ENCODE results near the gene MRPL18.
"Not testable (repeated sequence)": the region's sequence is repeated elsewhere in the genome, so short reads cannot be mapped to it uniquely, and the experiment has no call there.

The MRPL18 gene

DNA sequence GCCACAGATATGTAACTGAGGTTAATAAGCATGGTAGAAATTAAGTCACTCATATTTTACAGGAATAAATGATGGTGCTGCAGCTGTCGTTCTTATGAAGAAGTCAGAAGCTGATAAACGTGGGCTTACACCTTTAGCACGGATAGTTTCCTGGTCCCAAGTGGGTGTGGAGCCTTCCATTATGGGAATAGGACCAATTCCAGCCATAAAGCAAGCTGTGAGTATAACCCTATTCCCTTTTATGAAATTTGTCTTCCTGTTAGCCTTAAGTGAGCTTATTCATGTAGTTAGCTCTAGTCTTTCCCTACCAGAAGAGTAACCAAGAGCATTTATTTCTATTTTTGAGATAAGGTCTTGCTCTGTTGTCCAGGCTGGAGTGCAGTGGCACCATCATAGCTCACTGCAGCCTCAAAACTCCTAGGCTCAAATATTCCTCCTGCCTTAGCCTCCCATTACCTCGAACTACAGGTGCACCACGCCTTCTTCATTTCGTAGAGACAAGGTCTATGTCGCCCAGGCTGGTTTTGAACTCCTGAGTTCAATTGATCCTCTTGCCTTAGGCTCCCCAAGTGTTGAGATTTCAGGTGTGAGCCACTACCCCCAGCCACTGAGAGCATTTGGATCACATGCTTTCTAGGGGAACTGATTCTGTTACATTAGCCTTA is 12.9 kb upstream of the MRPL18 start:
- DNase-seq = no peak

GRCh38 chr6:159778131-159778530 is 12.1 kb upstream of the MRPL18 start:
- DNase-seq = no peak

DNA sequence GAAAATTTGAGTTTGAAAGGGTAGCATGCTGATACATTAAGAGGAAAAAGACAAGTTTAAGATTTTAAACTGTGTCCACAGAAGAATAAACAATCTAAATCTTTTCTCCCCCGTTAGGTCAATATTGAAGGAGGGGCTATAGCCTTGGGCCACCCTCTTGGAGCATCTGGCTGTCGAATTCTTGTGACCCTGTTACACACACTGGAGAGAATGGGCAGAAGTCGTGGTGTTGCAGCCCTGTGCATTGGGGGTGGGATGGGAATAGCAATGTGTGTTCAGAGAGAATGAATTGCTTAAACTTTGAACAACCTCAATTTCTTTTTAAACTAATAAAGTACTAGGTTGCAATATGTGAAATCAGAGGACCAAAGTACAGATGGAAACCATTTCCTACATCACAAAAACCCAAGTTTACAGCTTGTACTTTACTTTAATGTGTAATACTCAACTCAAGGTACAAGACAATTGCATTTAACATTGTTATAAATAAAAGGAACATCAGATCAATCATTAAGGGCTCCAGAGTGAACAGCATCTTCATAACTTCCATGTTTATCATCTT is 11.6 kb upstream of the MRPL18 start:
- no peak for DNase-seq

DNA sequence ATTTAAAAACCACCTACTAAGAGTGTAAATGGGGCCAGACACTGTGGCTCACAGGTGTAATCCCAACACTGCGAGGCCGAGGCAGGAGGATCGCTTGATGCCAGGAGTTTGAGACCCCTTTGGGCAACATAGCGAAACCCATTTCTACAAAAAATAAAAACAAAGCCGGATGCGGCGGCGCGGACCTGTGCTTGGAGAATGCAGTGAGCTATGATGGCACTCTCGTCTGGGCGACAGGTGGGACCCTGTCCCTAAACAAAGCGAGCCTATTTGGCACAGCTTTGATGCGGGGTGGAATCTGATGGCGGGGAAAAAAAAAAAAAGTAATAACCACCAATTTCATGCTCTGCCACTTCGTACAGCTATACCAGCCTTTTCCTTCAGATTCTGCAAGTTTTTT is 2.0 kb upstream of the MRPL18 start:
- DNase-seq = peak in 2 of 6 experiments; percentile 3 to 13

DNA sequence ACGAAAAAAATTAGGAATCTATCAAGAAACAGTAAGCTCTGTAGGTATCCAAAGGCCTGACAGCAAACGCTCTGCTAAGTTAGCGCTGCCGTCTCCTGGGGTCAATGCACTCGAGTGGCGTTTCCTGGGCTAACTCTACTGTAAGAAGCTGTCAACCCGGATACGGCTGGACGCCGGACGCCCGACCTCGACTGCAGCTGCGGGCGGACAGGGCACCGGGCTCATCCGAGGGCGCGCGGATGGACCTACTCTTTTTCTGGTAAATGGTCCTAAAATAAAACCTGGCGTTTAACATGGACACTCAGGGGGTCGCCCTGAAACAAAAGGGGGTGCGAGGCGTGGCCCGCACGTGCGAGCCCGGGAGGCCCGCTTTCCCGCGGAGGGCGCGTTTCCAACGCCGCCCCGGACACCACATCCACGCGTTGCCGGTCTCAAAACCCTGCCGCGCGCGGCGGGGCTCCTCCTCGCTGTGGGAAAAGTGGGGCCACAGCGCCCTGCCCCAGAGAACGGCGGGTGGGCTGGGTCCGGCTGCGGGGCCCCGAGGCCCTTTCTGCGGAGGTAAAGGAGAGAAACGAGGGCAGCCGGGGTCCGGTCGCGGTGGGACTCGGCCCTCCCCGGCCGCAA is 1.4 kb upstream of the MRPL18 start:
- DNase-seq = peak; percentile 20 to 37 (median 28)

DNA sequence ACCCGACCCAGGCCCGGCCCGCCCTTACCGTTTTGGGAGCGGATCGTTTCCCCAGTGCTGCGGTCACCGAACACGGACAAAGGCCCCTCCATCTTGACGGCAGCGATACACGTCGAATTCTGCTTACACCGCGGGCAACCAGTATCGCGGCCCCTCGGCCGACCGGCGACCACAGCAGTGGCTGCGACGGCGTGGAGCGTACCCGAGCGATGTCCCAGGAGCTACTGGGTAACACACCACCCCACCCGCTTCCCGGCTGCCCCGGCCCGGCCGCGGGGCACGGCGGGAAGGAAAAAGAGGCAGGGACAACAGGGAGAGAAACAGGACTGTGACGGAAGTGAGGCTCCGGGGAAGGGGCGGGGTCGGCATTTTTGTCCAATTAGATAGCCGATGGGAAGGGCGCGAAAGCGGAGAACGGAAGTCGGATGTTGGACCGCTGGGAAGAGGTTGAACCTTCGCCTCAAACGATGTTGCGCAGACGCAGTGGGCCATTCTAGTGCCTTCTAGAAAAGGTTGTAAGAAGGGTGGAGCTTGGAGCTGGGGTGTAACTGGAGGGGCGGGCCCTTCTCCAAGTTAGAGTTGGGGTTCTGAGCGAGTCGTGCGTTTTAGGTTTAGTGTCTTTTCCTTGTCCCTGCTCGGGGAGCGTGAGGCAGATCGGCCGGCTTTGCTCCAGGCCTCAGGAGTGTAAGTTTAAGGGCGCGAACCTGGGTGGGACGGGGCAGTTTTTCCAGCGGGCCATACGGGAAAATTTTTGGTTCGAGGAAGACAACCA is 704 bp upstream of the MRPL18 start, which contains the start of gene TCP1:
Gene TCP1, minus strand, starts transcription at position 226 of the 772 bp plus-strand sequence. Its CDS starts 134 bp downstream, at position 92.
- peak; percentile 93 to 99 (median 98) for DNase-seq

DNA sequence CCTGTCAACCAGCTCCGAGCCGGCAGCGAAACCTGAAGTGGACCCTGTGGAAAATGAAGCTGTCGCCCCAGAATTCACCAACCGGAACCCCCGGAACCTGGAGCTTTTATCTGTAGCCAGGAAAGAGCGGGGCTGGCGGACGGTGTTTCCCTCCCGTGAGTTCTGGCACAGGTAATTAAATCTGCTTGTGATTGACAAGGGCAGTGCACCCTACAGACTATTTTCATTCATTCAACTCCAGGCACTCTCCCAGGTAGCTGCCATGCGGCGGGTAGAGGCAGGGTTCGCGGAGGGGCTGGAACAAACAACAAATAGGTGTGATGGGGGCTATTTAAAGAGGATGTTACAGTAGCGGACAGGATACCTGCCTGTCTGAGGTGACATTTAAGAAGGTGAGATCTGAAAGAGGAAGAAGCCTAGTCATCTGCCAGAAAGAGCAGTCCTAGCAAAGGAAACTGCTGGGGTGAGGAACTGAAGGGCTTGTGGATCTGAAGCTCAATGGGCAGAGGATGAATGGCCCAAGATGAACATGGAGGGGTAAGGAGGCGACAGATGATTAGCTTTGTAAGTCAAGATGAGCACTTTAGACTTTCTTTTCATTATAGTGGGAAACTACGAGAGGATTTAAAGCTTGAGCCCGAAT is 810 bp downstream of the MRPL18 start:
- peak in 4 of 6 experiments; percentile 22 to 44 (median 27) for DNase-seq

DNA sequence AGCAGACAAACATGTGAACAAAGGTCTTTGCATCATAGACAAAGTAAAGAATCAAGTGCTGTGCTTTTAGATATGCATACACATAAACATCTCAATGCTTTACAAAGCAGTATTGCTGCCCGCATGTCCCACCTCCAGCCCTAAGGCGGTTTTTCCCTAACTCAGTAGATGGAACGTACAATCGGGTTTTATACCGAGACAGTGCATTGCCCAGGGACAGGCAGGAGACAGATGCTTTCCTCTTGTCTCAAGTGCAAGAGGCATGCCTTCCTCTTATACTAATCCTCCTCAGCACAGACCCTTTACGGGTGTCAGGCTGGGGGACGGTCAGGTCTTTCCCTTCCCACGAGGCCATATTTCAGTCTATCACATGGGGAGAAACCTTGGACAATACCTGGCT is 4.7 kb downstream of the MRPL18 start:
- DNase-seq = not testable (repeated sequence)

GRCh38 chr6:159797554-159797953 is 7.3 kb downstream of the MRPL18 start:
- DNase-seq = no peak

DNA sequence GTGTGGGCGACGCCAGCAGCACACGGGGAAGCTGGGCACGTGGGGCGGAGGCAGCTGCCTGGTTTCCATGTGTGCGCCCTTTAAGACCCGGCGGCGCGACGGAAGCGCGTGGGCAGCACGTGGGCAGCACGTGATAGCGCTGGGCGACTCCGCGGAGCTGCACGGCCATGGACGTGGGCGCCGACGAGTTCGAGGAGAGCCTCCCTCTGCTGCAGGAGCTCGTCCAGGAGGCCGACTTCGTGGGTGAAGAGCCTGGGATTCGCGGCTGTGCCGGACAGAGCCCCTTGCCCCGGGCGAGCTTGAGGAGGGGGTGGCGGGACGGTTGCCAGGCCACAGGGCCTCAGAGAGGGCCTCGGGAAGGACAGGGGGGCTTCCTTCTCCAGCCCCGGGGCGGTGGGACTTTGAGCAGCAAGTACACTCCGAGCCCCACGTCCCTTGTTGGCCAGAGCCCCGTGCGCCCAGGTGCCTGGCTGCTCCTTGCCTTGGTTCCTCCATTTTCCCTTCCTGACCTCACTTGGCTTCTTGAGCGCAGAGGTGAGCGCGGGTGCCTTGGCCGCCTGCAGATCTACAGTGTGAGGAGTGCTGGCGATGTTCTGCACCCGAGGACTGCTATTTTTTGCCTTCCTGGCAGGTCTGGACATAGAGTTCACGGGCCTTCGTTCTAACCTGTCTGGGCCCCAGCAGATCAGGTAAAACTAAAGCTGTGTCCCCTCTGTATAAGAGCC is 10.0 kb downstream of the MRPL18 start, which contains the start of gene PNLDC1:
Gene PNLDC1, plus strand, starts transcription at position 136 of the 725 bp plus-strand sequence. Its CDS starts 32 bp downstream, at position 168.
- no peak for DNase-seq

GRCh38 chr6:159801935-159802334 is 11.7 kb downstream of the MRPL18 start:
- no peak for DNase-seq

GRCh38 chr6:159804504-159804903 is 14.2 kb downstream of the MRPL18 start:
- DNase-seq = no peak

DNA sequence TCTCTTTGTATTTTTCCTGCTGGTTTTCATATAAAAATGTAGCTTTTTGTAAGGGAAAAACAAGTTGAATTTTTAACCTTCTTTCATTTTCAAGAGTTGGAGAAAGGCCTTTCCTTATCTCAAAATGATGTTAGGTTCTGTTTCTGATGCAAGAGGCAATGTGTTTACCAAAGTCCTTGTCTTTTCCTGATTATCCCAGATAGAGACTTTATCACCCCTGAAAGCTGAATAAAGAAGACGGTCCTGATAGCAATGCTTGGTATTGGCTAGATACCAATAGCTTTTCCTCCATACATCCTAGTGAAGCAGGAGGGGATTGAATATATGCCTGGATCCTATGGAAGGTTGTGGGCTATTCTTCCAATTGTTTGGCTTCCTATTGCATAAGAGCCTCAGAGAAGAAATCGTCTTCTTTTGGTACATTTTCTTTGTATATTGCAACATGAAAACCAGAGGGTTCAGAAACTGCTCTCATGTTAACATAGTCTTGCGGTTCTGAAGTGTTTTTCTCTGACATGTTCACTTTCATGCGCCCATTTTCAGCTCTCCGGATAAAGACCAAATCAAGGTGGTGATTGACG is 15.3 kb downstream of the MRPL18 start:
- no peak for DNase-seq

GRCh38 chr6:159806021-159806458 is 15.8 kb downstream of the MRPL18 start:
- no peak for DNase-seq

DNA sequence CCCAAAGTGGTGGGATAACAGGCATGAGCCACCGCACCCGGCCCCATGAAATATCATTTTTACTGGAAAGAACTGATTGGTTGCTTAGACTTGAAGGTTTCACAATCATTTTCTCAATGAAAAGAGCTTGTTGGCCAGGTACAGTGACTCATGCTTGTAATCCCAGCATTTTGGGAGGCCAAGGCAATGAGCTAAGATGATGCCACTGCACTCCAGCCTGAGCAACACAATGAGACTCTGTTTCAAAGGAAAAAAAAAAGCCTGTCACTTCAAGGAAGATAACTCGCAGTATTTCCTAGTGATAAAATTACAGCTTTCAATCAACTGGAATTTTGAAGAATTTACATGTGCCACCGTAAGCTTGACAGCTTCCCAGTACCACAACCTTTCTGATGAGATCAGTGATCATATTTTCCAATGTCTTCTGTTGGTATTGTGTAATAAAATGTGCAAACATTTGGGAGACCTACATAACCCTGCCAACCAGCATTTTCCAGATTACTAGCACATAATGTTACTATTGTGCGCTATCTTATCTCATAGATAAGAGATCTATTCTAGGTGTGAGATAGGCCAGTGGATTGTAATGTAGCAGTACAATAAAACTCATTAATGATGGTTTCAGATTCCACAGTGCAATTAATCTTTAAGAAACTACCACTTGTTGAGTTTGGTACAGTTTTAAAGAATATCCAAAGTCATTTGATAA is 17.0 kb downstream of the MRPL18 start:
- DNase-seq = no peak

DNA sequence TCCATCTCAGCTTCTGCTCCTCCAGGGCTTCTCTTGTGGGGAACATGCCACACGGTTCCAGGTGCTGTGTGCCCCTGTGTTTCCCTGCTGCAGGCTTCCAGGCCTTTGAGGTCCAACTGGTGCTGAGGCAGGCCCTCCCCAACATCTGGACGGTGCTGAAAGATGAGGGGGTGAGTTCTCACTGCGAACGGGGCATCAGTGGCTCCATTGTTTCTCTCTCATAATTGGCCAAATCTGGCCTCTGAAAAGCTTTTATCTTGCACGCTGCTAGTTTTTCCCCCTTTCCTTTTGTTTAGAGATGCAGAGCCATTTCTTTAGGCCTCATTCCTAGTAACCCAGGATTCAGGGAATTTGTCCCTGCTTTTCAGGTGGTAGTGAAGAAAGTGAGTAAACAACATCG is 18.4 kb downstream of the MRPL18 start:
- no peak for DNase-seq

GRCh38 chr6:159809149-159809548 is 18.9 kb downstream of the MRPL18 start:
- no peak for DNase-seq

DNA sequence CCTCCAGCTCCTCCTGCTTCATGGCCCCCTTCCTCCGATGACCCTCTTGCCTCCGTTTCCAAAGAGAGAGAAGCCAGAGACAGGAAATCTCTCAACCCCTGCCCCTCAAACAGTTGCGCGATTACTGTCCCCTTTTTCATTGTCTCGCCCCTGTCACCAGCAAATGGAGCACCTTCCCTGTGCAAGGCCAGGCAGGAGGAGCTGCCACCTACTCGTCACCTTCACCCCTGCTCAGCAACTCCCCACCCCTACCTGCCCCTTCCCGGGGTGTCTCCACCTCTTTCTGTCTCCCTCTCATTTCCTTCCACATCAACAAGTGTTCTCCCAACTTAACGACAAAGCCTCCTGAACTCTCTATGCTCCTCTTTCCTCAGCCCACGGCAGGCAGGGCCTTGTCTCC is 23.5 kb downstream of the MRPL18 start:
- DNase-seq = no peak

DNA sequence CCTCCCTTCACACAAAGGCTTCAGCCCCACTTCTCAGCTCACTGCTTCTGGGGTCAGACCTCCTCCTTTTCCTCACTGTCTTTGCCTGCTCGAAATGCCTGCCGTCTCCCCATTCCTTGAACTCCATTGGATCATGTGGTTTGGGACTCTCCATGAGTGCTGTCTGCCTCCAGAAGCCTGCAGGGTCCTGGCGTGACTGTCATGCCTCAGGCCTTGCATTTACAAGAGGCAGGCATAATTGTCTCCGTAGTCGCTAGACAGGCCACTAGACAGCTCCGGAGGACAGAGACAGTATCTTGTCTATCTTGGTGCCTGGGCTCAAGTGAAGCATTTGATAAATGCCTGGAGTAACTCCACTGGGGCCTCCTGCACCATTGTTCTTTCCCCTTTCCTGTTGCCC is 25.1 kb downstream of the MRPL18 start:
- no peak for DNase-seq

GRCh38 chr6:159816775-159817174 is 26.5 kb downstream of the MRPL18 start:
- DNase-seq = not testable (repeated sequence)

All from stimulated activated naive CD4-positive, alpha-beta T cell (primary cell).